ENCODE measurements around the gene KAT8.
"Not testable (repeated sequence)": the region's sequence is repeated elsewhere in the genome, so short reads cannot be mapped to it uniquely, and the experiment has no call there.

The KAT8 gene

DNA sequence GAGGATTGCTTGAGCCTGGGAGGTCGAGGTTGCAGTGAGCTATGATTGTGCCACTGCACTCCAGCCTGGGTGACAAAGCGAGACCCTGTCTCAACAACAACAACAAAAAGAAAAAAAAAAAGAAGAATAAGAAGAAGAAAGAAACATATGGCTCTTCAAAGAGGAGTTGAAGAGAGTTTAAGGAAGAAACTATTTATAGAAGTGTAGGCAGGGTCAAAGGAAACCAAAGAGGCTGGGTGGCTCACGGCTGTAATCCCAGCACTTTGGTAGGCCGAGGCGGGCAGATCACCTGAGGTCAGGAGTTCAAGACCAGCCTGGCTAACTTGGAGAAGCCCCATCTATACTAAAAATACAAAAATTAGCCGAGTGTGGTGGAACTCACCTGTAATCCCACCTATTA, 33.5 kb downstream of the KAT8 start:
- not testable (repeated sequence) for DNase-seq

DNA sequence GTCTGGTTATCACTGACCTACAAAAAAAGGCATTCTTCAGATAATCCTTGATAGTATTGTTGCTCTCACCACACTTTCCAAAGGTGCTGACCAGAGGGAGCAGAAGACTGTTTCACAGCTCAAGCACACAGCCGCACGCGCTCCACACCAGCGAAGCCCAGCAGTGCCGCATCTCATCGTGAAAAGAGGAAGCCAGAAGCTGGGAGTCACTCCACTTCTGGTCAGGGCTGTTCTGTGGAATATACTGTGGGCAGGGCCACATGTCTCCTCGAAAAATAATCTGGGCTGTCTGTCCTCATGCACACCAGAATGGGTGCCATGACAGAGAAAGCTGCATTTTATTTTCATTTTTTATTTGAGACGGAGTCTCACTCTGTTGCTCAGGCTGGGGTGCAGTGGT, 39.7 kb downstream of the KAT8 start:
- DNase-seq, result no peak

DNA sequence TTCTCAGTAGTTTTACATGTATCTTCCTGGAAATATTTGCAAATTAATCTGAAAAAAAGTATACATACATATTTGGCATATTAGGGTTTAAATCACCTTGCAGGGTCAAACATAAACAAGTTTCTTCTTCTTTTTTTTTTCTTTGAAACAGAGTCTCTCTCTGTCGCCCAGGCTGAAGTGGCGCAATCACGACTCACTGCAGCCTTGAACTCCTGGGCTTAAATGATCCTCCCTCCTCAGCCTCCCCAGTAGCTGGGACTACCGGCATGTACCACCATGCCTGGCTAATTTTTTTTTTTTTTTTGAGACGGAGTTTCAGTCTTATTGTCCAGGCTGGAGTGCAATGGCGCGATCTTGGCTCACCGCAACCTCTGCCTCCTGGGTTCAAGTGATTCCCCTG, 49.9 kb downstream of the KAT8 start:
- DNase-seq, result no peak

DNA sequence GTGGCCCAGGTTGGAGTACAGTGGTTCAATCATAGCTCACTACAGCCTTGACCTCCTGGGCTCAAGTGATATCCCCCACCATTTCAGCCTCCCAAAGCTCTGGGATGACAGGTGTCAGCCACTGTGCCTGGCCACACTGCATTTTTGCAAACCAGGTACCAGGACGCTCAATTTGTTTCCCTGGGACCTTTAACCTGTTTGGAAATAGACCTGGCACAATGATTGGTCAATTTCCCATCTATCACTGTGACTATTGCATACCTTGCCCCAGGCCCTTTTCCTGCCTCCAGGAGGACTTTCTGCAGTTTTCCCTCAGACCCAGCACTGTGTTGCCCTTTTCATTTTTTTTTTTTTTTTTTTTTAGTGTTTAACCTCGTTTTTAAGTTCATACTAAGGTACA, 51.4 kb downstream of the KAT8 start:
- no peak for DNase-seq

DNA sequence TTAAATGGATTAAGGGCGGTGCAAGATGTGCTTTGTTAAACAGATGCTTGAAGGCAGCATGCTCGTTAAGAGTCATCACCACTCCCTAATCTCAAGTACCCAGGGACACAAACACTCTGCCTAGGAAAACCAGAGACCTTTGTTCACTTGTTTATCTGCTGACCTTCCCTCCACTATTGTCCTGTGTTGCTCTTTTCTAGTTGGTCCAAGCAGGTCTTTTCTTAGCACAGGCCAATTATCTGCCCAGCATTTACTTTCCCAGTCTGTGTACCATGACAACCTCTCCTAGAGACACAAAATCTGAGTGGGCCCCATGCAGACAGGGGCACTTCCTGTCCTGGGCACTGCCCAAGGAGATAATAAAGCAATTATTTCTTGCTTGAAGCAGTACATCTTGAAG, 52.6 kb downstream of the KAT8 start:
- not testable (repeated sequence) for DNase-seq

DNA sequence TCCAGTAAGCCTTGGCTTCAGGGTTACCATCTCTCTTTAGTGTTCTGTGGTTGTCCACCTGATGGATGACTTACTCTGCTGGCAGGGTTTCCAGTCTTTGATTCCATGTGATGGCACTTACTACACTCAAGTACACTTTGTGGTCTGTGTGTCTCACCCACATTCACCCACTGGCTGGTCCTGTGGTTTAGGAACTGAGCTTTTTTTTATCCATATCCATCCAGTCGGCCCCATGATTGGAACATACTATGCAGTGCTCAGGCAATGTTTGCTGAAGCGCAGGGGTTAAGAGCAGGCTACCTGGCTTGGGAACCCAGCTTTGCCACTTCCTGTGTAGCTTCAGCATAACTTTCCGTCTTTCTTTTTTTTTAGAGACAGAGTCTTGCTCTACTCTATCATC, 59.7 kb downstream of the KAT8 start:
- peak; percentile 97 for DNase-seq

DNA sequence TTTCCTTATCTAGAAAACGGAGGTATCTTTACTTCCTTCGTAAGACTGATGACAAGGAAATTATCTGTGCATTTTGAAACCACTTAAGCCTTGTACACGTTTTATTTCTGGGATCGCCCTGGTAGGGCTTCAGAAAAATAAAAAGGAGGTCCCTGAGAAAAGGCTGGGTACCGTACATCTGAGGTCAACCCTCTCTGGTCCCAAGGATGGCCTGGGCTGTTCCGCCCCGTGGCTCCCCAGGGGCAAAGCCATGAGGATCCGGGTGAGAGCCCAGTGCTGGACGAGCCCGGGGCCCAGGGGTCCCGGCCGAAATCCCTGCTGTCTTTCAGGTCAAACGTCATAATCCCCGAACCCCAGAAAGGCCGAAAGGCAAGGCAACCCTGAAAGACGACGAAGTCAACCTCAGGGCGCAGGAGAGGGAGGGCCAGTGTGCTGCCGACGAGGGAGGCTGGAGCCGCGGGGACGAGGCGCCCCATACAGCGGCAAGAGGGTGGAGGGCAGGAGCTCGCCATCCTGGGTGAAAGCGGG, 61.8 kb downstream of the KAT8 start:
- DNase-seq, result no peak

DNA sequence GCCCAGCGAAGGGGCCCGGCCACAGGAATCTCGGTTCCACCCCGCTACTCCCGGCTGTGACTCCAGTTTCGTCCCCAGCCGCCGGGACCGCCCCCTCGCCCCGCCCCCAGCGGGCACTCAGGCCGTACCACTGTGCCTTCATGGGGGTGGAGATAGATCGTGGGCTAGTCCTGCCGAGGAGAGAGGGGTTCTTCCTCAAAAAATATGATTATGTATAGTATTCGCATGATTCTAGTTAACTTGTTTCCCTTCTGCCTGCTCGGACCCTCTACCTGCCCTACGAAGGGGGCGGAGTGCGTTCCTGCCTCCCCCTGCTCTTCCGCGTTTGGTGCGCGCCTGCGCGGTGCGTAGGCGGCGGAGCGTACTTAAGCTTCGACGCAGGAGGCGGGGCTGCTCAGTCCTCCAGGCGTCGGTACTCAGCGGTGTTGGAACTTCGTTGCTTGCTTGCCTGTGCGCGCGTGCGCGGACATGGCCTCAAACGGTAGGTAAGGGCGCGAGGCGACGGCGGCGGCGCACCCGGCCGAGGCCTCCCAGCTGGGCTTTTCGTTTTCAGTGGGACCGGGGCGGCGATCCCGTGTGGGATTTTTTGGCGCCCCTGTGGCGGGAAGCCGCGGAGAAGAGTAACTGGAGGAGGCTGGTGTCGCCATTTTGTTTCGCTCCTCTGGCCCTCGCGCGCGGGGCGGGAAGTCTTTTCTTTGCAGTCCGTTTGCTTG, 62.4 kb downstream of the KAT8 start, which contains the start of gene FUS:
TSS of gene FUS (plus strand) at position 393 of the 713 bp plus-strand sequence. CDS start at position 469, 76 bp downstream.
- peak; percentile 60 for DNase-seq
